ENCODE results near the gene BRSK1.

- TF ChIP-seq POLR2A (IDR thresholded peaks at IDR 0.05) = no peak
- no peak for TF ChIP-seq CTCF (IDR thresholded peaks at IDR 0.05)
- TF ChIP-seq EP300 (IDR thresholded peaks at IDR 0.05) = no peak
Observed at GRCh38 chr19:55310498-55310897, 26.7 kb downstream of the BRSK1 start.
